B cell (primary cell): Measurements from ENCODE around the gene RNF187.

Experiments used
- EZH2 ChIP-seq: IDR thresholded peaks from 2 replicates; pipeline ENCODE4 v1.6.1; 2012; ENCODE audit warnings: borderline replicate concordance, low read depth, mild to moderate bottlenecking, moderate library complexity, low read length; ENCODE audit not compliant: insufficient read depth, poor library complexity, severe bottlenecking
- TF ChIP-seq, protein P1 (sequence below): fragments of 200-600 bp; IDR thresholded peaks from one replicate; pipeline ENCODE4 v1.8.0; 2022; ENCODE audit warnings: antibody characterized with exemption, mild to moderate bottlenecking

DNA sequence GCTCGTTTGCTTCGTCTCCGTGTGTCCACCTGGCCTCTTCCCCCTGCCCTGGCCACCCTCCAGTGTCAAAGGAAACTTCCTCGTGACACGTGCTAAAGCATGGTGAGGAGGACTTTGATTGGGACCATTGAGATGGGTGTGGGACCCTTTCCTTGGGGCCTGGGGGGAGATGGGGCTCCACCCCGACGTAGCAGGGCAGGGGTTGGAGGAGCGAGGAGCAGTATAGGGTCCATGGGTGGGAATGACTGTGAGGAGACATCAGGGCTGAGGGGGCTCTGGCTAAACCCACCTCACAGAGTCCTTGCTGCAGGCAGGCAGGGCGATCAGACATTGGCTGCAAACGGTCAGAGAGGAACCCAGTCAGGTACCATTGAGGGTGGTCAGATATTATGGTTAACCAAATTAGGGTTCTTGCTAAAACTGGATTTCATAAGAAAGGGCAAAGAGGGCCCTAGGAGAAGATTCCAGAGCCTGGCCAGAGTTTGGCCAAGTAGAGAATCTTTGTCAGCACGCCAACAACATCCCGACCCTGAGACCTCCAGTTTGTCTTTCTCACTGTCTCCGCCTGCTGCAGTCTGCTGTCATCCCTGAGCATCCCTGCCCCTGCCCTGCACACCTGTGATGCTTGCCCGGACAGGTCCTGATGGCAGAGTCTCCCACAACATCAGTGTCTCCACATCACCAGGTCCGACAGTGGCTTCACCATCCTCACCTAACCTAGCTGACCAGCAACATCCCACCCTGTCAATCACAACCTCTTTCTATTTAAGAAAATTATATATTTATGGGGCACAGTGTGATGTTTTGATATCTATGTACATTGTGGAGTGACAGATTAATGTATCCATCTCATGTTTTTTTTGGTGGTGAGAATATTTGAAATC is 8.0 kb downstream of the RNF187 start:
- TF ChIP-seq, protein P1, sequence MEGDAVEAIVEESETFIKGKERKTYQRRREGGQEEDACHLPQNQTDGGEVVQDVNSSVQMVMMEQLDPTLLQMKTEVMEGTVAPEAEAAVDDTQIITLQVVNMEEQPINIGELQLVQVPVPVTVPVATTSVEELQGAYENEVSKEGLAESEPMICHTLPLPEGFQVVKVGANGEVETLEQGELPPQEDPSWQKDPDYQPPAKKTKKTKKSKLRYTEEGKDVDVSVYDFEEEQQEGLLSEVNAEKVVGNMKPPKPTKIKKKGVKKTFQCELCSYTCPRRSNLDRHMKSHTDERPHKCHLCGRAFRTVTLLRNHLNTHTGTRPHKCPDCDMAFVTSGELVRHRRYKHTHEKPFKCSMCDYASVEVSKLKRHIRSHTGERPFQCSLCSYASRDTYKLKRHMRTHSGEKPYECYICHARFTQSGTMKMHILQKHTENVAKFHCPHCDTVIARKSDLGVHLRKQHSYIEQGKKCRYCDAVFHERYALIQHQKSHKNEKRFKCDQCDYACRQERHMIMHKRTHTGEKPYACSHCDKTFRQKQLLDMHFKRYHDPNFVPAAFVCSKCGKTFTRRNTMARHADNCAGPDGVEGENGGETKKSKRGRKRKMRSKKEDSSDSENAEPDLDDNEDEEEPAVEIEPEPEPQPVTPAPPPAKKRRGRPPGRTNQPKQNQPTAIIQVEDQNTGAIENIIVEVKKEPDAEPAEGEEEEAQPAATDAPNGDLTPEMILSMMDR: no peak
- TF ChIP-seq EZH2: no peak
